C4-2B (cell line): ENCODE measurements around the gene TMEM38B.

Experiments used
- ZFX ChIP-seq: fragments of 450-650 bp; IDR thresholded peaks from 2 replicates; pipeline ENCODE4 v1.6.1; 2017
- TF ChIP-seq, protein P1 (sequence below): fragments of 450-650 bp; conservative IDR thresholded peaks from 2 replicates; pipeline ENCODE4 v1.5.1; 2017; ENCODE audit warnings: mild to moderate bottlenecking

DNA sequence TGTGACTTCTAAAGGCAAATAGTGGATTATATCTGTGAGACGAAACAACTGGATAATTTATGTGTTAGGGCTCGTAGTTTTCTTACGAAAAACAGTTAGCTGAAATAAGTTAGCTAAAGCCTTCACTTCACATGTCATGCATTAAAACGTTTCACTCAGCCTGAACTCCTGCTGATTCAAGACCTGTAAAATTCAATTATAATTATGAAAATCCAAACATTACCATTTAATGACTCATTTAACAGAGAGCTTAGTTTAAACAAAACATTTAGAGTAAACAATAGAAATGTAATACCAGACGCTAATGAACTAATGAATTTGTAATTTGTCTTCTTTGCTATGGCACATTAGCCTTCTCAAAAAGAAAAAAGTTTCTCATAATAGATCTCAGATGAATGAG is 30.4 kb upstream of the TMEM38B start:
- TF ChIP-seq, protein P1, sequence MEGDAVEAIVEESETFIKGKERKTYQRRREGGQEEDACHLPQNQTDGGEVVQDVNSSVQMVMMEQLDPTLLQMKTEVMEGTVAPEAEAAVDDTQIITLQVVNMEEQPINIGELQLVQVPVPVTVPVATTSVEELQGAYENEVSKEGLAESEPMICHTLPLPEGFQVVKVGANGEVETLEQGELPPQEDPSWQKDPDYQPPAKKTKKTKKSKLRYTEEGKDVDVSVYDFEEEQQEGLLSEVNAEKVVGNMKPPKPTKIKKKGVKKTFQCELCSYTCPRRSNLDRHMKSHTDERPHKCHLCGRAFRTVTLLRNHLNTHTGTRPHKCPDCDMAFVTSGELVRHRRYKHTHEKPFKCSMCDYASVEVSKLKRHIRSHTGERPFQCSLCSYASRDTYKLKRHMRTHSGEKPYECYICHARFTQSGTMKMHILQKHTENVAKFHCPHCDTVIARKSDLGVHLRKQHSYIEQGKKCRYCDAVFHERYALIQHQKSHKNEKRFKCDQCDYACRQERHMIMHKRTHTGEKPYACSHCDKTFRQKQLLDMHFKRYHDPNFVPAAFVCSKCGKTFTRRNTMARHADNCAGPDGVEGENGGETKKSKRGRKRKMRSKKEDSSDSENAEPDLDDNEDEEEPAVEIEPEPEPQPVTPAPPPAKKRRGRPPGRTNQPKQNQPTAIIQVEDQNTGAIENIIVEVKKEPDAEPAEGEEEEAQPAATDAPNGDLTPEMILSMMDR, result no peak
- no peak for TF ChIP-seq ZFX
